Neuronal stem cell (in vitro differentiated cells): ENCODE data around the gene GGA1.

Experiments
- DNase-seq: peaks from one replicate; pipeline ENCODE4 v3.0.0-alpha.2; 2013; ENCODE audit warnings: low spot score
- H2AFZ ChIP-seq: one replicate; pipeline ENCODE4 v1.6.1; 2013; ENCODE audit warnings: mild to moderate bottlenecking, low read length, inconsistent platforms
- H2AK5ac ChIP-seq: 2 replicates; pipeline ENCODE4 v1.6.1; 2013; ENCODE audit warnings: low read depth, mild to moderate bottlenecking, inconsistent platforms, low read length, moderate library complexity, mixed read lengths
- H2BK120ac ChIP-seq: 2 replicates; pipeline ENCODE4 v1.6.1; 2013; ENCODE audit warnings: low read depth, mild to moderate bottlenecking, inconsistent platforms, low read length, moderate library complexity, mixed read lengths
- H2BK12ac ChIP-seq: one replicate; pipeline ENCODE4 v1.6.1; 2013; ENCODE audit warnings: low read length, inconsistent platforms
- H2BK15ac ChIP-seq: 2 replicates; pipeline ENCODE4 v1.6.1; 2013; ENCODE audit warnings: mild to moderate bottlenecking, low read length, inconsistent platforms, mixed read lengths
- H2BK5ac ChIP-seq: one replicate; pipeline ENCODE4 v1.6.1; 2013; ENCODE audit warnings: inconsistent platforms, mild to moderate bottlenecking, low read length, moderate library complexity
- H3K14ac ChIP-seq: one replicate; pipeline ENCODE4 v1.6.1; 2013; ENCODE audit warnings: low read length, inconsistent platforms
- H3K18ac ChIP-seq: 2 replicates; pipeline ENCODE4 v1.6.1; 2013; ENCODE audit warnings: low read length, inconsistent platforms
- H3K23ac ChIP-seq: 2 replicates; pipeline ENCODE4 v1.6.1; 2013; ENCODE audit warnings: low read depth, mild to moderate bottlenecking, mixed read lengths, low read length, inconsistent platforms; ENCODE audit not compliant: poor library complexity
- H3K27ac ChIP-seq: replicated peaks from 3 replicates; pipeline ENCODE4 v1.5.1; 2013; ENCODE audit warnings: low read length, inconsistent platforms
- H3K27me3 ChIP-seq, 3 experiments: 2 replicates each; pipeline ENCODE4 v1.6.1; 2013; ENCODE audit warnings: low read length in 3 of 3, mild to moderate bottlenecking in 2 of 3, inconsistent platforms in 1 of 3, low read depth in 1 of 3, mixed read lengths in 1 of 3, moderate library complexity in 1 of 3; ENCODE audit not compliant: control insufficient read depth in 3 of 3, insufficient read depth in 3 of 3
- H3K36me3 ChIP-seq, 2 donors: replicated peaks in 1 of 2; 2 replicates each; pipeline ENCODE4 v1.6.1; 2013; ENCODE audit warnings: low read length in 2 of 2; ENCODE audit not compliant: control insufficient read depth in 2 of 2, insufficient read depth in 2 of 2
- H3K4ac ChIP-seq: 2 replicates; pipeline ENCODE4 v1.6.1; 2013; ENCODE audit warnings: inconsistent platforms, mild to moderate bottlenecking, low read length, moderate library complexity
- H3K4me1 ChIP-seq, 2 donors: 1 replicate in 1 of 2; 2 replicates in 1 of 2; pipeline ENCODE4 v1.6.1; 2013; ENCODE audit warnings: low read length in 2 of 2, low read depth in 1 of 2; ENCODE audit not compliant: control insufficient read depth in 2 of 2, insufficient read depth in 1 of 2
- H3K4me2 ChIP-seq: one replicate; pipeline ENCODE4 v1.6.1; 2013; ENCODE audit warnings: mild to moderate bottlenecking, low read length, inconsistent platforms; ENCODE audit not compliant: insufficient read depth, poor library complexity, severe bottlenecking
- H3K4me3 ChIP-seq, 2 donors: 2 replicates each; pipeline ENCODE4 v1.5.1; 2013; ENCODE audit warnings: low read length in 2 of 2, mild to moderate bottlenecking in 2 of 2, inconsistent platforms in 1 of 2, moderate library complexity in 1 of 2
- H3K79me1 ChIP-seq: one replicate; pipeline ENCODE4 v1.6.1; 2013; ENCODE audit warnings: low read depth, mild to moderate bottlenecking, inconsistent platforms, low read length, moderate library complexity
- H3K9ac ChIP-seq: one replicate; pipeline ENCODE4 v1.6.1; 2013; ENCODE audit warnings: mild to moderate bottlenecking, low read depth, low read length, inconsistent platforms; ENCODE audit not compliant: poor library complexity
- H3K9me3 ChIP-seq, 2 donors: replicated peaks in 1 of 2; 2 replicates each; pipeline versions ENCODE3 to v1.6.1; 2013; ENCODE audit warnings: low read length in 2 of 2, mild to moderate bottlenecking in 2 of 2, inconsistent platforms in 1 of 2, low read depth in 1 of 2, mixed read lengths in 1 of 2, moderate library complexity in 1 of 2; ENCODE audit not compliant: control insufficient read depth in 2 of 2, insufficient read depth in 1 of 2
- H4K8ac ChIP-seq: one replicate; pipeline ENCODE4 v1.6.1; 2013; ENCODE audit warnings: low read depth, mild to moderate bottlenecking, inconsistent platforms, low read length, moderate library complexity
- H4K91ac ChIP-seq: one replicate; pipeline ENCODE4 v1.6.1; 2013; ENCODE audit warnings: low read length, low read depth, mild to moderate bottlenecking, inconsistent platforms; ENCODE audit not compliant: poor library complexity
- WGBS, 2 donors: extraction: QIAGEN DNeasy Blood & Tissue Kit; methylation state at CpG; one replicate each; pipeline ENCODE4 v1.1.7; 2013; ENCODE audit warnings: missing lambda C conversion rate in 2 of 2, mixed read lengths in 1 of 2; ENCODE audit not compliant: insufficient read length in 2 of 2, insufficient replicate concordance in 1 of 2; ENCODE audit errors: extremely low coverage in 2 of 2; 5-methylcytosine and 5-hydroxymethylcytosine counted together

Gene GGA1

GRCh38 chr22:37627121-37627520 lies 18.5 kb downstream of the GGA1 start:
- no peak overlapping the region for H2AK5ac ChIP-seq
- DNase-seq, result no peak
- H2BK12ac ChIP-seq, result no peak overlapping the region
- H3K4ac ChIP-seq, result no peak overlapping the region
- H3K79me1 ChIP-seq, result peaks cover 1% of the 10 kb centered on the region
- H3K4me3 ChIP-seq, result no peak overlapping the region
- H3K9me3 ChIP-seq, result no peaks in the 10 kb centered on the region
- WGBS, 2 donors, result no CpG with 5 or more reads among the region's 7 CpGs
- H3K4me1 ChIP-seq, result peaks cover 4 to 5% of the 10 kb centered on the region in 2 donors
- no peak overlapping the region for H3K9ac ChIP-seq
- H2BK120ac ChIP-seq, result no peak overlapping the region
- no peak overlapping the region for H2BK15ac ChIP-seq
- no peak overlapping the region for H3K27ac ChIP-seq
- peaks cover 38 to 92% of the 10 kb centered on the region in 2 donors for H3K36me3 ChIP-seq
- H3K4me2 ChIP-seq, result no peak overlapping the region
- no peak overlapping the region for H2BK5ac ChIP-seq
- H4K91ac ChIP-seq, result no peak overlapping the region
- H2AFZ ChIP-seq, result no peak overlapping the region
- H3K14ac ChIP-seq, result no peak overlapping the region
- no peaks in the 10 kb centered on the region for H3K27me3 ChIP-seq
- H3K18ac ChIP-seq, result no peak overlapping the region
- no peak overlapping the region for H4K8ac ChIP-seq
- no peak overlapping the region for H3K23ac ChIP-seq

- H3K14ac ChIP-seq, result no peak overlapping the region
- H3K36me3 ChIP-seq, result peaks cover 38 to 93% of the 10 kb centered on the region in 2 donors
- H2BK5ac ChIP-seq, result no peak overlapping the region
- WGBS, 2 donors, result no CpG with 5 or more reads among the region's 6 CpGs
- peaks cover 4 to 5% of the 10 kb centered on the region in 2 donors for H3K4me1 ChIP-seq
- H2BK12ac ChIP-seq, result no peak overlapping the region
- no peak overlapping the region for H2BK15ac ChIP-seq
- no peak overlapping the region for H3K4me3 ChIP-seq
- H3K79me1 ChIP-seq, result peaks cover 1% of the 10 kb centered on the region
- no peak overlapping the region for H2AFZ ChIP-seq
- no peak overlapping the region for H2BK120ac ChIP-seq
- H3K27ac ChIP-seq, result no peak overlapping the region
- no peaks in the 10 kb centered on the region for H3K27me3 ChIP-seq
- H3K4me2 ChIP-seq, result no peak overlapping the region
- no peak overlapping the region for H3K18ac ChIP-seq
- H4K8ac ChIP-seq, result no peak overlapping the region
- H3K9ac ChIP-seq, result no peak overlapping the region
- H3K23ac ChIP-seq, result no peak overlapping the region
- H2AK5ac ChIP-seq, result no peak overlapping the region
- H3K9me3 ChIP-seq, result no peaks in the 10 kb centered on the region
- no peak overlapping the region for H4K91ac ChIP-seq
- no peak overlapping the region for H3K4ac ChIP-seq
- DNase-seq, result no peak
Observed at GRCh38 chr22:37627545-37627944, 18.9 kb downstream of the GGA1 start.

DNA sequence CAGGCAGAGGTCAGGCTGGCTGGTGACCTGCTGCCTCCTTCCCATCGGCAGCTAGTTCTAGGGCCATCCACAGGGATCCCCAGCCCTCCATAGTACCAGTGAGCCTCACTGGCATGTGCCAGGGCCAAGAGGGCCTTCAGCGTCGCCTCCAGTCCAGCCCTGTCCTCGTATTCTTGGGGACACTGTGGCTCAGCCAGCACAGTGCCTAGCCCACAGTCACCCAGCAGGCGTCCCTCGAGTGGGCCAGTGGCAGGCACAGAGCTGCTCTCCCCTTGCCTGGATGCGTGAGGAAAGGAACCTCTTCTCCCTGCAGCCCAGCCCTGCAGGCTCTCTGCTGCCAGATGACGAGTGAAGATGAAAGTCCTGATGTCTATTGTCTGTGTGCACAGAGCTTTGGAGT lies 20.2 kb downstream of the GGA1 start:
- Histone ChIP-seq H3K27ac (no peak overlapping the region), H2BK15ac (no peak overlapping the region), H3K79me1 (peaks cover 1% of the 10 kb centered on the region), H3K9ac (peak overlapping the region; percentile 36), H3K4ac (no peak overlapping the region), H3K4me3 (peak overlapping the region in 1 of 2 donors; percentile 8), H3K4me2 (no peak overlapping the region), H2AK5ac (no peak overlapping the region), H3K23ac (peak overlapping the region; percentile 77), H2AFZ (no peak overlapping the region), H2BK12ac (no peak overlapping the region), H3K14ac (no peak overlapping the region), H4K91ac (no peak overlapping the region), H3K27me3 (no peaks in the 10 kb centered on the region), H2BK5ac (no peak overlapping the region), H3K9me3 (no peaks in the 10 kb centered on the region), H4K8ac (no peak overlapping the region), H3K36me3 (peaks cover 36 to 88% of the 10 kb centered on the region in 2 donors), H3K18ac (no peak overlapping the region), H3K4me1 (peaks cover 10 to 13% of the 10 kb centered on the region in 2 donors), H2BK120ac (no peak overlapping the region)
- no CpG with 5 or more reads among the region's 8 CpGs for WGBS, 2 donors
- no peak for DNase-seq

GRCh38 chr22:37629928-37630327 lies 21.3 kb downstream of the GGA1 start:
- Histone ChIP-seq H3K9ac (peak overlapping the region; percentile 12), H2BK15ac (no peak overlapping the region), H3K27me3 (no peaks in the 10 kb centered on the region), H3K4me2 (no peak overlapping the region), H3K4me1 (peaks cover 16 to 22% of the 10 kb centered on the region in 2 donors), H3K36me3 (peaks cover 30 to 77% of the 10 kb centered on the region in 2 donors), H2AFZ (no peak overlapping the region), H3K79me1 (peaks cover 1% of the 10 kb centered on the region), H4K8ac (no peak overlapping the region), H3K14ac (no peak overlapping the region), H3K27ac (no peak overlapping the region), H2AK5ac (no peak overlapping the region), H3K4me3 (no peak overlapping the region), H2BK5ac (no peak overlapping the region), H3K23ac (peak overlapping the region; percentile 61), H3K18ac (no peak overlapping the region), H3K4ac (no peak overlapping the region), H3K9me3 (no peaks in the 10 kb centered on the region), H4K91ac (no peak overlapping the region), H2BK120ac (no peak overlapping the region), H2BK12ac (no peak overlapping the region)
- WGBS, 2 donors, result no CpG with 5 or more reads among the region's 10 CpGs
- no peak for DNase-seq
